Fibroblast of skin of left biceps (primary cell): ENCODE data around the gene PSTPIP2.
"Not testable (repeated sequence)": the region's sequence is repeated elsewhere in the genome, so short reads cannot be mapped to it uniquely, and the experiment has no call there.

Experiments
- DNase-seq, 2 experiments: peaks; one replicate each; pipeline ENCODE4 v3.0.0-alpha.2; 2013; ENCODE audit warnings: low read depth in 2 of 2

PSTPIP2 gene, protein sequence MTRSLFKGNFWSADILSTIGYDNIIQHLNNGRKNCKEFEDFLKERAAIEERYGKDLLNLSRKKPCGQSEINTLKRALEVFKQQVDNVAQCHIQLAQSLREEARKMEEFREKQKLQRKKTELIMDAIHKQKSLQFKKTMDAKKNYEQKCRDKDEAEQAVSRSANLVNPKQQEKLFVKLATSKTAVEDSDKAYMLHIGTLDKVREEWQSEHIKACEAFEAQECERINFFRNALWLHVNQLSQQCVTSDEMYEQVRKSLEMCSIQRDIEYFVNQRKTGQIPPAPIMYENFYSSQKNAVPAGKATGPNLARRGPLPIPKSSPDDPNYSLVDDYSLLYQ

DNA sequence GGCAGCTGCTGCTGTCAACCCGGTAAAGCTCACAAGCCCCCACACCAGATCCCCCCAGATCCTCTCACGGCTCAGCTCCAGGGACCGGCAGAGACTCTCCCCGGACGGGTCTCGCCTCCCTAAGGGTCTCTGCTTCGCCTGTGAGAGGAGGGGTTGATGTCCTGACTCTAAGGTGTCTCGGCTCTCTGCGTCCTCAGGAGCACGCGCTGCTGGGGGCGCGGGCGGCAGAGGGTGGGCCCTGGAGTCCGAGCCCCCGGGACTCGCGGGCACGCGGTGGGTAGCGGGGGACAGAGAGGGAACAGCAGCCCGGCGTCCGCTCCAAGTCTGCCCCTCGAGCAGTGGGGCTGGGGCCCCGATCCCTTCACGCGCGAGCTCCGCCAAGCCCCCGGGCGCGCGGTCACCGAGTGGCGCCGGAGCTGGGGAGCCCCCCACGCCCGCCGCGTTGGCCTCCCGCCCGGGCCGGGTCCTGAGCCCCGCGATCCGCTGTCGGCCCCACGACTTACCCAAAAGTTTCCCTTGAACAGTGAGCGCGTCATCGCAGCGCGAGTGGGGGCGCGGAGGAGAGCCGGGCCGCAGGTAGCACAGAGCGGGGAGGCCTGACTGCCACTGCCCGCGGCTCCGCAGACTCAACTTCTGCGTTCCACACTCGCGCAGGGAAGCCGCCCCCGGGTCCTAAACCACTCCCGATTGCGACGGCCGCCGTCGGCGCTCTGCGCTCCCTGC lies at the start of gene PSTPIP2:
TSS of gene PSTPIP2 (minus strand) at position 608 of the 723 bp plus-strand sequence. CDS start at position 536, 72 bp downstream.
- peak in 1 of 2 experiments; percentile 9 for DNase-seq

DNA sequence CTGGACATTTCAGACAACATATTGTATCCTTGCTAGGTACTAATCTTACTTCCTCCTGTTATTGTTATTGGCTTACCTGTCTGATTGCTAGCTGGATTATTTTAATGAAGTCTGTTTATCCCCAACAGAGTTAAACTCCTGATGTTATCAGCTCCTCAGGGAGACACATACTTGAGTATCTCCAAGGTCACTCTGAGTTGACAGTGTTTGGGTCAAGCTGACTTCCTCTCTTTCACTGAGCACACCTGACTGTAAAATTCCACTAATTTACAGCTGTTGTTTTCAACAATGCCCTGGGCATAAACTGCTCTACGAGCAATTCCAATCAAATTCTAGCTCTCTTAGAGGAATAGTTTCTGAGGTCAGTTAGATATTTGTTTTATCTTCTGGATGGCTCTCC lies 41.7 kb upstream of the PSTPIP2 start:
- no peak for DNase-seq

DNA sequence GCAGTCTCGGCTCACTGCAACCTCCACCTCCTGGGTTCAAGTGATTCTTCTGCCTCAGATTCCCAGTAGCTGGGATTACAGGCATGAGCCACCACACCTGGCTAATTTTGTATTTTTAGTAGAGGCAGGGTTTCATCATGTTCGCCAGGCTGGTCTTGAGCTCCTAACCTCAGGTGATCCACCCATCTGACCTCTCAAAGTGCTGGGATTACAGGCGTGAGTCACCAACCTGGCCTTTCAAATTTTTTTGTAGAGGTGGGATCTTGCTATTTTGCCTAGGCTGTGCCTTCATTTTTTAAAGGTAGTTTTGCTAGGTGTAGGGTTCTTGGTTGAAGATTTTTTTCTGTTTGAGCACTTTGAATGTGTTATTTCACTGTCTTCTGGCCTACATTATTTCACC lies 38.3 kb upstream of the PSTPIP2 start:
- no peak for DNase-seq

DNA sequence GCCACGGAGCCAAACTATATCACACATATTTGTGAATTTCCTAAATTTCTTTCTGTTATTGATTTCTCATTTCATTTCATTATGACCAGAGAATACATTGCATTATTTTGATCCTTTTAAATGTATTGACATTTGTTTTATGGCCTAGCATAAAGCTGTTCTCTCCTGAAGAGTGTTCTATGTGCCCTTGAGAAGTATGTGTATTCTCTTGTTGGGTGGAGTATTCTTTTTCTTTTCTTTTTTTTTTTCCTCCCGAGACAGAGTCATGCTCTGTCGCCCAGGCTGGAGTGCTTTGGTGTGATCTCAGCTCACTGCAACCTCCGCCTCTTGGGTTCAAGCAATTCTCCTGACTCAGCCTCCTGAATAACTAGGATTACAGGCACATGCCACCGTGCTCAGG lies 37.3 kb upstream of the PSTPIP2 start:
- DNase-seq, result no peak

DNA sequence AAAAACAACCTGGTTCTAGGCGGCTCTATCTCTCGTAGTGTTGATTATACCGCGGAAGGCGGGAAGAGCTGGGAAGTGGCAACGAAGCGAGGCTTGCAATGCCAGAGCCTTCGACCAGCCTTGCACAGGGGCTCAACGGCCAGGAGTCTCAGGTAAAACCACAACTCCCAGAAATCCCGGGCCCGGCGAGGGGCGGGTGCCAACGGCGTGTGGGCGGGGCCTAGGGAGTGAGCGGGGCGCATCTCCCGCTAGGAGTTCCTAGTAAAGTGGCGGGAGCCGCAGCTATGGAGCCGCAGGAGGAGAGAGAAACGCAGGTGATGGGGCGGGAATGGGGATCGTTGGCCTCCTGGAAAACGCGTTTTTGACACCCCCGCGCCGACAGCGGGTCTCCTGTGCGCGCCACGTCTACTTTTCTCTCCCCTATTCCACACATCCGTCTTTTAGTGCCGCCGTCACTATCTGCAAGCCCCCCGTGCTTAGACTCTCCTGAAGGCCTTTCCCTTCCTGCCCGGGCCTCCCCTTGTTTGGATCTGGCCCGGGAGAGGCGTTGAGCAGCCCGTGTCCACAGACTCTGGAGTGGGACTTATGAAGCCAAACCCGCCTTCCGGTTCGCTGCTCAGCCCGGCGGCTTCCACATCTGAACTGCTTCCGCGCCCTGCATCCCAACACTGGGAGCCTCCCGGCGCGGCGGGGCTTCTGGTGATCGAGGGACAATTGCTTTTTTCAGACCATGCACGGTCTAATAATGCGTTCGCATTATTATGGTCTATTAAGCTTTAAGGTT lies 32.3 kb upstream of the PSTPIP2 start, which contains the start of gene HAUS1:
TSS of gene HAUS1 (plus strand) at position 258 of the 784 bp plus-strand sequence. CDS start at position 285, 27 bp downstream.
- peak; percentile 57 to 60 for DNase-seq

DNA sequence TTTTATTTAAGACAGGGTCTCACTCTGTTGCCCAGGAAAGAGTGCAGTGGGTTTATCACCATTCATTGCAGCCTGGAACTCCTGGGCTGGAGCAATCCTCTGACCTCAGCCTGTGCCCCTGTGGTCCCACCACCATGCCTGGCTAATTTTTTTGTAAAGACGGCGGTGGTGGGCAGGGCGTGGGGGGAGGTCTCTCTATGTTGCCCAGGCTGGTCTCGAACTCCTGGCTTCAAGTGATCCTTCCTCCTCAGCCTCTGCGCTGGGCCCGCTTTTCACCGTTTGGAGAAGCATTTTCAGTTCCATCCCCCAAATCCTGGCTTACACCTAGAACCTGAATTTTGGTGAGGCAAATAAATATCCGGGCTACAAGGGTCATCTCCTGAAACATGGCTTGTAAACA lies 27.4 kb upstream of the PSTPIP2 start:
- no peak for DNase-seq

DNA sequence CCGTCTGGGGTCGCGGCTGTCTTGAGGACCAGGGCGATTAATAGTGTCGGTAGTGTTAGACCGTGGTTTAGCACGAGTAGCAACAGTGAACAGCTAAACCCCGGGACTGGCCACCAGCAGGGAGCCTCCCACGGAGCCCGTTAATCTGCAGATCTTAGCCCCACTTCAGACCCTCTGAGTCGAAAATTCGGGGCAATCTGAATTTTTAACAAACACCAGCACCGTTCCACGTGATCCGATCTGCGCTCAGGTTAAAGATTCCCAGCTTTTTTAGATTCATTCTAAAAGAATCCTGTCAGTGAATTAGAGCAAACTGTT lies 26.5 kb upstream of the PSTPIP2 start:
- no peak for DNase-seq

DNA sequence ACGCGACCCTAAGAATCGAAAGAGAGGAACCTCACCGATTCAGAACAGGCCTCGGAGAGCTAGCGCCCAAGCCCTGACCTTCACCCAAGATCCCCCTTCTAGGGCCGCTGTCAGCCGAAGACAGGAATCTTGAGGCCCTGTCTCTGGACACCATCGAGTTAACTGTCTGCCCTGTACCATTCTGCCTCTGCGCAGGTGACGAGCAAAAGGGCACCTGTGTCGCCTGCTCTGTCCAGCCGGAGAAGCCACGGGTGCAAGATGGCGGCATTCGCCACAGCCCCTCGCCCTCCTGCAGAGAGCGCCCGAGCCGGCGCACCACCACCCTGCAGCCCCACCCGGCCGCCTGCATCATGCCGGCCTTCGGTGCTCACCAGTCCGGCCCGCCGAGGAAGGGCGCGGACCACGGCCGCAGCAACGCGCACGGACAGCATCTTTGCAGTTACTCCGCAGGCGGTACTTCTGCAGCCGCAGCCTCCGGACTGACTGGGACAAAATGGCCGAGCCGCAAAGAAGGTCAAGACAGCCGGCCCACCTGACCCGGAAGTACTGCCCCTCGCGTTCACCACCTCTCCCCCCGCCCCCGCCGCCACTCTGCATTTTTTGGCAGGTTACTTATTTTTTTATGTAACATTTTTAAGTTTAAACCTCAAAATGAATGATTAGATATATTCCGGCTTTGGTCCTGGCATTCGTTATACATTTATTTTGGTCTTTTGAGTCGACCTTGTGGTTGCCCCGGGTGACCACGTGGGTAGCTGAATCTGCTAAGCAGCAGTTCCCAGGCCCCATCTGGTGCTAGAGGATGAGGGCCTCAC lies 25.9 kb upstream of the PSTPIP2 start, which contains the start of gene ATP5F1A:
TSS of gene ATP5F1A (minus strand) at position 496 of the 815 bp plus-strand sequence. CDS start at position 431, 65 bp downstream.
- DNase-seq, result peak; percentile 47 to 52

DNA sequence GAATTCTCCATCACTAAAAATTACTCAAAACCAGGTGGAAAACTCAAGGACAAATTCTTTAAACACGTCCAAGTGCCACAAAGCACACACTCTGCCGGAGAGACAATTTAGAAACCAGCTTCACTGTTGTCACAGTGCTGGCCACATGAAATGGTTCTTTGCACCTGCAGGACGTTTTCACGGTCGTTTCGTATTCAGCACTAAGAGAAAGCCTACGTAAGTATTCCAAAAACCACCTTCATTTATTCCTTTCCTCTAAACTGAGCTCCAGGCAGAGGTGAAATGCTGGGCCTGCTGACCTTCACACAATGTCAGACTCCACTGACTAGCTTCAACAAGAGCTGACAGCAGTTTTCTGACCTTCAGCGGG lies 25.4 kb upstream of the PSTPIP2 start:
- no peak for DNase-seq

DNA sequence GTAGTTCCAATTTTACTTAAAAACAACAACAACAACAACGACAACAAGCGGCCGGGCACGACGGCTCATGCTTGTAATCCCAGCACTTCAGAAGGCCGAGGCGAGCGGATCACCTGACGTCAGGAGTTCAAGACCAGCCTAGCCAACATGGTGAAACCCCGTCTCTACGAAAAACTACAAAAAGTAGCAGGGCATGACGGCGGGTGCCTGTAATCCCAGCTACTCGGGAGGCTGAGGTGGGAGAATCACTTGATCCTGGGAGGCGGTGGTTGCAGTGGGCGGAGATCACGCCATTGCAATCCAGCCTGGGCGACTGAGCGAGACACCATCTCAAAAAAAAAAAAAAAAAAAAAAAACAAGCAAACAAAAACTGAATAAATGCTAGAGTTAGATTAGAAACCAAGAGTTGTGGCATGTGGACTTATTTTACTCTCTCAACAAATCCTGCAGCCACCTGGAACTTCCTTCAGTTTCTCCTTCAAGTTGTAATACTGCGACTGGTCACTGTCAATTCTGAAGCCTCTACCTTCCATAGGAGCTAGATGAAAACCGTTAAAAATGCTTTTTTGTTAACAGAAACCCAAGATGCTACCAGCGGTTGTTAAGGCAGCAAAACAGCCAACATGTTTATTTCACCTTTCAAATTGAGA lies 24.7 kb upstream of the PSTPIP2 start:
- DNase-seq, result no peak

DNA sequence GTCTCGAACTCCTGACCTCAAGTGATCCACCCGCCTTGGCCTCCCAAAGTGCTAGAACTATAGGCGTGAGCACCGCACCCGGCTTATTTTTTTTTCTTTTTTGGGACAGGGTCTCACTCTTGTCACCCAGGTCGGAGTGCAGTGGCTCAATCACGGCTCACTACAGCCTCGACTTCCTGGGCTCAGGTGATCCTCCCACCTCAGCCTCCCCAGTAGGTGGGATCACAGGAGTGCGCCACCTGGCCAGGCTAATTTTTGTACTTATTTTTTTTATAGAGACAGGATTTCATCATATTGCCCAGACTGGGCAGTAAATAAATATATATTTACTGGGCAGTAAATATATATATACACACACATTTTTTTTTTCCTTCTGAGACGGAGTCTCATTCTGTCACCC lies 23.5 kb upstream of the PSTPIP2 start:
- DNase-seq, result no peak

DNA sequence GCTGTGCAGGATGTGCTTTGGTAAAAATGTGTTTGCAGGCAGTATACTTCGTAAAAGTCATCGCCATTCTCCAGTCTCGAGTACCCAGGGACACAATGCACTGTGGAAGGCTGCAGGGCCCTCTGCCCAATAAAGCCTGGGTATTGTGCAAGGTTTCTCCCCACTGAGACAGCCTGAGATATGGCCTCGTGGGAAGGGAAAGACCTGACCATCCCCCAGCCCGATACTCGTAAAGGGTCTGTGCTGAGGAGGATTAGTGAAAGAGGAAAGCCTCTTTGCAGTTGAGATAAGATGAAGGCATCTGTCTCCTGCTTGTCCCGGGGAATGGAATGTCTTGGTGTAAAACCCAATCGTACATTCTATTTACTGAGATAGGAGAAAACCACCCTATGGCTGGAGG lies 16.4 kb upstream of the PSTPIP2 start:
- not testable (repeated sequence) for DNase-seq

DNA sequence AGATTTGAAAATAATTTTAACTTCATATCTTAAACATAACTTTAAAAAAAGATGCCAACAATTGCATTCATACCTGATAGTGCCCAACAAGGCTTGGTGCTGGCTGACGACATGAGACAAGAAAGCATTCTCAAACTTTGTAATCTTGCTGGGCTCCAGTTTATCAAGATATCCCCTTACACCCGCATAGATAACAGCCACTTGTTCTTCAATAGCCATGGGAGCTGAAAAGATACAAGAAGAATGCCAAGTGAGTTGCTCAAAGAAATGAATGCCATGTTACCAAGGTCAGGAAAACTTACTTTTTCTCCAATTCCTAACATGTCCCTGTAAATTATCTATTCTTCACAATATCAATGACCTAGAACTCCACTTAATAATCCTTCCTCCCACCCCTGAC lies 12.4 kb upstream of the PSTPIP2 start:
- no peak for DNase-seq

DNA sequence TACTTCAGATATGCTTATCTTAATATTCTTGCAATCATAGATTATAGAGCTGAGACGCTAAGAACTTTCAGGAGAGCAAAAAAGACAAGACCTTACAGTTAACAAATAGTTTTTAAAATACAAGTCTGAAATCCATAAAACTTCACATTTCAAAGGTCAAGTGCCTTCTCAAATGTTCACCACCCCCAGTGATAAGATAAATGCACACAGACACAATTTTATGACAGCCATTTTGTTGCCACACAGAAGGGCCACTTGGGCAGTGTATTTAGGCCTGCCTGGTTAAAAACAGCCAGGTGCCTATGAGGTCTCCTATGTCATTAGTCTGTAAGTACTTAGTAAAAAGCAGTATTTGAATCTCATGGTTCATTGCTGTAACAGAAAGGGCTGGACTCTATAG lies 8.1 kb upstream of the PSTPIP2 start:
- no peak for DNase-seq

DNA sequence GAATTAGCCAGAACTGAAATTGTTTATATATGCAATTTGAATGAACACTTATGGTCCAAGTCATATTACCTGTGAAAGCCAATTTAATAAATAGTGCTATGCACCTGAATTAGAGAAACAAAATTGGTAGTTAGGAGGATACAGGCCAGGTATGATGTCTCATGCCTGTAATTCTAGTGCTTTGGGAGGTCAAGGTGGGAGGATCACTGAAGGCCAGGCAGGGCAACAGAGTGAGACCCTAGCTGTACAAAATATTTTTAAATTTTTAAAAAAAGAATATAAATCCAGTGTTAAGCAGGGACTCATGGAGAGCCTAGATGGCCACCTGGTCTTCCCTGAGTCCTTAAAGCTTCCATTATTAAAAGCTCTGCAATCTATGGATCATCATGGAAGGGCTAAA lies 7.3 kb upstream of the PSTPIP2 start:
- DNase-seq, result no peak

DNA sequence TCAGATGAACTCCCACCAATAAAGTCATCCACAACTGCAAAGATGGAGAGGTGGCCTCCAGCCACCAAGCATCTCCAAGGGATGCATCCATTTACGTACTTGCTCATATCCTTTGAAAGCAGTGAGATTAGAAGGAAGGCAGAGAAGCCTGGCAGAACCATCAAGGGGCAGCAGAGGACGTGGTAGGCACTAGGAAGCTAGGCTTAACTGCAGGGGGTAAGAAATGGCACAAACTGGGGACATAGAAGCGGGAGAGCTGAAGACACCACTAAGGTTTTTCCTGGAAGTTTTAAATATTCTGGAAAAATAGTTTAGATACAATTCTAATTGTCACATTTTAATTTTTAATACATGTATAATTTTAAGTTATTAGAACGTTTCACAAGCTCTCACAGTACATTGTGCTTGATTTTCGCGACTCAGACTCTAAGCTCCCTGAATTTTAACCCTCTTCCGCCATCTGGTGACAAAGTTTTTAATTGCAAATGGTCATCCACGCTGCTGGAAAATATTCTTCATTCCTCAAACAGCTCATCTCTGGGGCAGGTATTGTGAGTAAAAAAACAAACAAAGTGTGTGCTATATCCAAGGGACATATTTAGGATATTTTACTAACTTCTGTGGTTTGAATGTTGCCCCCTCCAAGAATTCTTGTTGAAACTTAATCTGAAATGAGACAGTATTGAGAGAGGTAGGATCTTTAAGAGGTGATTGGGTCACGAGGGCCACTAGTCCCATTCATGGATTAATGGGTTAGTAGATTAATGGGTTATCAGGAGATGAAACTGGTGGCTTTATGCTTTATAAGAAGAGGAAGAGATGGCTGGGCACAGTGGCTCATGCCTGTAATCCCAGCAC lies 1.6 kb upstream of the PSTPIP2 start:
- DNase-seq, result peak; percentile 32 to 39

DNA sequence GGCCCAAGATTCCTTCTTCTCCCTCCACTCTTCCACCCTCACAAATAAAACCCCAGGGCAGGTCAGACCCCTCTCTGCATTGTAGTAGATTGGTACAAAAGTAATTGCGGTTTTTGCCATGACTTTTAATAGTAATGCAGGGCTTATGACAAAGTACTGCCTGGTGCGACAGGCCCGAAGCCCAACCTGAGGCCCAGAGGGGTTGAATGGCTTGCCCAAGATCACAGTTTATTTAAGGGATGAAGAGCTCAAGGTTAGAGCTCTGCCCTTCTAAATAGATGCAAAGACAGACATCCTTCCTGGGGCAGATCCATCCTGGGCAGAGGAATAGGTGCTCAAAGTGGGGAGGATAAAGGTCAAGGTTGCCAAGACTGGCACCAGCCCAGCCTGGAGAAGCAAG lies 899 bp upstream of the PSTPIP2 start:
- DNase-seq, result no peak

DNA sequence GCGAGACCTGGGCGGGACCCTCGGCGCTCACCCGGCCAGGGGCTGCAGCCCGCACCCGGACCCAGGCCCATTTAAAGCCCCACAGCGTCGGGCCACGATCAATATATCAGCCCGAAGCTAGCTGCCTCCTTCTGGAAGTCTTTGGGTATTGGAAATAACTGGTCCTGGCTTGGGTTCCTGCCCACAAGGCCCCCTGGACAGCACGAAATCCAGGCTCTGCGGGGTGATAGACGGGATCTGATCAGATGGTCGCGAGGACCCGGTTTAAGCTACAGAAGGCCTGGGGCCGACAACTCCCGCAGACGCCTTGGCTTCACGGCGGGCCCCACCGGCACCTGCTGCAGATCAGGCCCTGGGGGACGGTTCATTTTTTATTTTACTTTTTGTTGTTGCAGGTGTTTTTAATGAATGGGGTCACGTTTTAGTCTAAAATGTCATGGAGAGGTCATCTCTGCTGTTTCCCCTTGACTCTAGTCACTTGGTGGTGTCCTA lies 362 bp upstream of the PSTPIP2 start:
- DNase-seq, result no peak

DNA sequence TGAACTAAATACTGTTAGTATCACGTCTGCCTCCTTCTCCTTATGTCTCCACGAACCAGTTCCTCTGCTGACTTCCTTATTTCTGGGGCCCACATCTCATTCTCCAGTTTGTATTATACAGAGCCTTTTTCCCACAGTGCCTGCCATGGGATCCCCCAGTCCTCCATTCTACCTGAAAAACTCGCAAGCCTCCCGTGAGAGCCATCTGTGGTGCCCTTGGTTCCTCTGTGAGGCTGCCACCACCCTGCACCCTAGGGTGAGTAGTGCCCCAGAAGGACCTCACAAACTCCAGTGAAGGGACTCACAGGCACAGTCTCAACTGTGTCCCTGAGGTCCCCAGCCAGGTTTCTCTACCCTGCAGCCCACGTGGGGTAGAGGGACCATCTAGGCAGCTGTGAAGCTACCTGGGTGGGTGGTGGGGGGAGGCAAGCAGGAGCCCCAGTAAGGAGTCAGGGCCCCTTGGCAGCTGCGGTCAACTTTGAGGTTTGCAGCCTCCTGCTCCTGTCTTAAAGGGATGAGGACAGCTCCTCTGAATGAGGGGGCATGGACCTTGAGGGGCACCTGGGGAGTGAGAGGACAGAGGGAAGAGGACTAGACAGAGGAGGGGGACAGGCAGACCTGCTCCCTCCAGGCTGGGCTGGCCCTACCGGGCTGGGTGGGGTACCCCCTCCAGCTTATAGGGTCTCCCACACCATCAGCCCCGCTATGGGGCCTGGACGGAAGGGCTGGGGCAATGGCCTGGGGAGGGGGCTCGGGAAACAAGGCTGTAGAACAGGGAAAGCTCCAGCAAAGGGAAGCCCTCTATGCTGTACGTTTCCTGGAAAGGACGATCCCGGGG lies 1.0 kb downstream of the PSTPIP2 start:
- no peak for DNase-seq
